ENCODE data around the gene TUBG1.
A peak's percentile ranks its signal among the peaks of the same experiment; 100 is the strongest.

The TUBG1 gene

DNA sequence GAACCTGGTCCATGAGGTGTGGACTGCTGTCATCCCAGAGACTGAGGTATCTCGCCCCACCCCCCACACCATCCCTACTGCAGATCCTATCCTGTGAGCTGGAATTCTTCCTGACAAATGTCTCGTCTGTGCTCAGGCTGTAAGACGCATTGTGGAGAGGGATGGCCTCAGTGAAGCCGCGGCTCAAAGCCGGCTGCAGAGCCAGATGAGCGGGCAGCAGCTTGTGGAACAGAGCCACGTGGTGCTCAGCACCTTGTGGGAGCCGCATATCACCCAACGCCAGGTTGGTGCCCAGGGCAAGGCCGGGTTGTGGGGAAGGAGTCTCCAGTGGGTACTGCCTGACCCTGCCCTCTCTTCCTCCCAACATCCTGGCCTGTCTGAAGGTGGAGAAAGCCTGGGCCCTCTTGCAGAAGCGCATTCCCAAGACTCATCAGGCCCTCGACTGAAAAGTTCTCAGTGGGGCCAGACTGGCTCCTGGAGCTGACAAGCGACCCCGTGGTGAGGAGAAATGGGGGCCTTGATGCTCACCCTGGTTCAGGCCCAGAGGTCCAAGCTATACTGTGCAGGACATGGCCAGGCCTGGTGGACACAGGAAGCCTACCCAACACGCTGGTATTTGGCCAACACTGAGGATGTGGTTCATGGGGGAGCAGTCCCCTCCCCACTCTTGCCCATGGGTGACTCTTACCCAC lies 43.8 kb upstream of the TUBG1 start:
- TF ChIP-seq EGR1 (IDR thresholded peaks at IDR 0.05) (no peak), CREB1 (IDR thresholded peaks at IDR 0.05; ENCODE audit: low read depth) (no peak), TEAD4 (IDR thresholded peaks at IDR 0.05) (no peak), ZBTB7A (IDR thresholded peaks at IDR 0.05; ENCODE audit: low read depth) (no peak), EP300 (IDR thresholded peaks at IDR 0.05; ENCODE audit: borderline replicate concordance) (no peak), YY1 (IDR thresholded peaks at IDR 0.05; ENCODE audit: low read depth) (no peak), FOXM1 (IDR thresholded peaks at IDR 0.05; ENCODE audit: borderline replicate concordance, low read depth) (no peak), TAF1 (IDR thresholded peaks at IDR 0.05; ENCODE audit: low read depth) (no peak), CEBPB (IDR thresholded peaks at IDR 0.05) (no peak), TCF12 (IDR thresholded peaks at IDR 0.05; ENCODE audit: low read depth) (no peak), NFIC (IDR thresholded peaks at IDR 0.05) (no peak), RAD21 (IDR thresholded peaks at IDR 0.05; ENCODE audit: low read depth) (no peak)
- TF ChIP-seq, protein P1, sequence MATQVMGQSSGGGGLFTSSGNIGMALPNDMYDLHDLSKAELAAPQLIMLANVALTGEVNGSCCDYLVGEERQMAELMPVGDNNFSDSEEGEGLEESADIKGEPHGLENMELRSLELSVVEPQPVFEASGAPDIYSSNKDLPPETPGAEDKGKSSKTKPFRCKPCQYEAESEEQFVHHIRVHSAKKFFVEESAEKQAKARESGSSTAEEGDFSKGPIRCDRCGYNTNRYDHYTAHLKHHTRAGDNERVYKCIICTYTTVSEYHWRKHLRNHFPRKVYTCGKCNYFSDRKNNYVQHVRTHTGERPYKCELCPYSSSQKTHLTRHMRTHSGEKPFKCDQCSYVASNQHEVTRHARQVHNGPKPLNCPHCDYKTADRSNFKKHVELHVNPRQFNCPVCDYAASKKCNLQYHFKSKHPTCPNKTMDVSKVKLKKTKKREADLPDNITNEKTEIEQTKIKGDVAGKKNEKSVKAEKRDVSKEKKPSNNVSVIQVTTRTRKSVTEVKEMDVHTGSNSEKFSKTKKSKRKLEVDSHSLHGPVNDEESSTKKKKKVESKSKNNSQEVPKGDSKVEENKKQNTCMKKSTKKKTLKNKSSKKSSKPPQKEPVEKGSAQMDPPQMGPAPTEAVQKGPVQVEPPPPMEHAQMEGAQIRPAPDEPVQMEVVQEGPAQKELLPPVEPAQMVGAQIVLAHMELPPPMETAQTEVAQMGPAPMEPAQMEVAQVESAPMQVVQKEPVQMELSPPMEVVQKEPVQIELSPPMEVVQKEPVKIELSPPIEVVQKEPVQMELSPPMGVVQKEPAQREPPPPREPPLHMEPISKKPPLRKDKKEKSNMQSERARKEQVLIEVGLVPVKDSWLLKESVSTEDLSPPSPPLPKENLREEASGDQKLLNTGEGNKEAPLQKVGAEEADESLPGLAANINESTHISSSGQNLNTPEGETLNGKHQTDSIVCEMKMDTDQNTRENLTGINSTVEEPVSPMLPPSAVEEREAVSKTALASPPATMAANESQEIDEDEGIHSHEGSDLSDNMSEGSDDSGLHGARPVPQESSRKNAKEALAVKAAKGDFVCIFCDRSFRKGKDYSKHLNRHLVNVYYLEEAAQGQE (IDR thresholded peaks at IDR 0.05; ENCODE audit: low read depth) = no peak
- TF ChIP-seq, protein P2, sequence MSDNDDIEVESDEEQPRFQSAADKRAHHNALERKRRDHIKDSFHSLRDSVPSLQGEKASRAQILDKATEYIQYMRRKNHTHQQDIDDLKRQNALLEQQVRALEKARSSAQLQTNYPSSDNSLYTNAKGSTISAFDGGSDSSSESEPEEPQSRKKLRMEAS (IDR thresholded peaks at IDR 0.05) = no peak
- TF ChIP-seq, protein P3, sequence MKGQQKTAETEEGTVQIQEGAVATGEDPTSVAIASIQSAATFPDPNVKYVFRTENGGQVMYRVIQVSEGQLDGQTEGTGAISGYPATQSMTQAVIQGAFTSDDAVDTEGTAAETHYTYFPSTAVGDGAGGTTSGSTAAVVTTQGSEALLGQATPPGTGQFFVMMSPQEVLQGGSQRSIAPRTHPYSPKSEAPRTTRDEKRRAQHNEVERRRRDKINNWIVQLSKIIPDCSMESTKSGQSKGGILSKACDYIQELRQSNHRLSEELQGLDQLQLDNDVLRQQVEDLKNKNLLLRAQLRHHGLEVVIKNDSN (IDR thresholded peaks at IDR 0.05) = no peak

DNA sequence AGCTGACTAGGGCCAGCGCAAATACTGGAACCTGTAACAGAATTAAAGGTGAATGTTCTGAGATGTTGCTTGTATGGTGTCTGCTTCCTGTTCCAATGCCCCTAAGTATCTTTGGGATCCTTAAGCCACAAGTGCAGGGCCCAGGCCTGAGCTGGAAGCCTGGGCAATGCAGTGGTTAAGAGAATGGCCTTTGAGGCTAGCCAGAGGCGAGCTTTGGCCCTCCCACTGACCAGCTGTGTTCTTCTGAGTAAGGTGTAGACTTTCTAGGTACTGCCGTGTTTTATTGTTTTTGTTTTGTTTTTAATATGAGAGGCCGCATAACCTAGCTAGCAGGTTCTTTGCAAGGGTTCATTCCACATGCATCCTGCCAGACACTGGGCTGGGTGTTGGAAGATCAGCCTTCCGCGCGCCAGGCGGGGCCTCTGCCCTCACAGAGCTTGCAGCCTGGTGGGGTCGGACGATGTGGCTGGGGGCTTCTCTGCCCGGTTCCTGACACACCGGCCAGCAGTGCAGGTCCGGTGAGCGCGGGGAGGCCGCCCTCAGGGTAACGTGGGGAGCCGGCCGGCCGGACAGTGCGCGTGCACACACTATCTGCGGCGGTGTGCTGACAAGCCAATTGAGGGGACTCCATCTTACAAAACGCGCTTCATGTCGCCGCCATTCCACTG lies 43.1 kb upstream of the TUBG1 start:
- TF ChIP-seq CREB1 (IDR thresholded peaks at IDR 0.05; ENCODE audit: low read depth) = no peak
- peak; percentile 87; the same call in 1 of the 2 replicates for TF ChIP-seq YY1 (IDR thresholded peaks at IDR 0.05; ENCODE audit: low read depth)

DNA sequence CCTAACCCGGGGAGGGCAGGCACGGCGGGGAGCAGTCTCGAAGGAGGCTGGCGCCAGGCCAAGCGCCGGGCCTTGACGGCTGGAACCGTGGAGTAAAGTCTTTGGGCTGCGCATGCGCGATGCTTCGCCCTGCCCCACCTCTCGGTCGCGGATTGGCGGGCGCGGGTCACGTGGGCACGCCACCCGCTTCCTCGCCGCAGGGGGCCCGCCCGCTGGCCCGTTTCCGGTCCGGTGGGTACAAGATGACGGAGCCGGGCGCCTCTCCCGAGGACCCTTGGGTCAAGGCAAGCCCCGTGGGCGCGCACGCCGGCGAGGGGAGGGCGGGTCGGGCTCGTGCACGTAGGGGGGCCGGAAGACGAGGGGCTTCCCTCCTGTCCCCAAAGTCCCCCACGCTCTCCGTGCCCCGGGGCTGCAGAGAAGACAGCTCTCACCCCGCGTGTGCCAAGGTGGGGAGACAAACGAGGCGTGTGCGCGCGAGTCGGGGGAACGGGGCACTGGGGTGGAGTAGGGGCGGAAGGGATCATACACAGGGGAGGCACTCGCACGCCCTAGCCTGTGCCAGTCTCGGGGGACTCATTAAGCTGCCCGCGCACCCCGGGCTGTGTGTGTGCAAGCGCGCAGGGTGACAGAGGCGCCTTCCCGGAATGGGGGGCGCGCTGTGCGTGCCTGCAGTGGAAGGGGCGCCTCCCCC lies 42.5 kb upstream of the TUBG1 start, which contains the start of gene MLX:
Gene MLX, plus strand, starts transcription at position 218 of the 691 bp plus-strand sequence. Its CDS starts 25 bp downstream, at position 243.
- peak; percentile 84 for TF ChIP-seq TAF1 (IDR thresholded peaks at IDR 0.05; ENCODE audit: low read depth)
- TF ChIP-seq TCF12 (IDR thresholded peaks at IDR 0.05; ENCODE audit: low read depth) = no peak; the same call in 1 of the 2 replicates
- TF ChIP-seq TEAD4 (IDR thresholded peaks at IDR 0.05) = peak; percentile 65; the same call in 1 of the 2 replicates
- peak; percentile 97 for TF ChIP-seq NFIC (IDR thresholded peaks at IDR 0.05)
- TF ChIP-seq, protein P2 (IDR thresholded peaks at IDR 0.05) = peak; percentile 59; the same call in 1 of the 2 replicates
- no peak for TF ChIP-seq RAD21 (IDR thresholded peaks at IDR 0.05; ENCODE audit: low read depth)
- peak; percentile 32; the same call in 1 of the 2 replicates for TF ChIP-seq EGR1 (IDR thresholded peaks at IDR 0.05)
- TF ChIP-seq, protein P1 (IDR thresholded peaks at IDR 0.05; ENCODE audit: low read depth) = no peak
- no peak for TF ChIP-seq CEBPB (IDR thresholded peaks at IDR 0.05)
- TF ChIP-seq YY1 (IDR thresholded peaks at IDR 0.05; ENCODE audit: low read depth) = peak; percentile 8; the same call in 1 of the 2 replicates
- TF ChIP-seq FOXM1 (IDR thresholded peaks at IDR 0.05; ENCODE audit: borderline replicate concordance, low read depth) = no peak
- peak; percentile 85 for TF ChIP-seq ZBTB7A (IDR thresholded peaks at IDR 0.05; ENCODE audit: low read depth)
- TF ChIP-seq, protein P3 (IDR thresholded peaks at IDR 0.05) = peak; percentile 99
- TF ChIP-seq EP300 (IDR thresholded peaks at IDR 0.05; ENCODE audit: borderline replicate concordance) = peak; percentile 13; the same call in 1 of the 2 replicates

DNA sequence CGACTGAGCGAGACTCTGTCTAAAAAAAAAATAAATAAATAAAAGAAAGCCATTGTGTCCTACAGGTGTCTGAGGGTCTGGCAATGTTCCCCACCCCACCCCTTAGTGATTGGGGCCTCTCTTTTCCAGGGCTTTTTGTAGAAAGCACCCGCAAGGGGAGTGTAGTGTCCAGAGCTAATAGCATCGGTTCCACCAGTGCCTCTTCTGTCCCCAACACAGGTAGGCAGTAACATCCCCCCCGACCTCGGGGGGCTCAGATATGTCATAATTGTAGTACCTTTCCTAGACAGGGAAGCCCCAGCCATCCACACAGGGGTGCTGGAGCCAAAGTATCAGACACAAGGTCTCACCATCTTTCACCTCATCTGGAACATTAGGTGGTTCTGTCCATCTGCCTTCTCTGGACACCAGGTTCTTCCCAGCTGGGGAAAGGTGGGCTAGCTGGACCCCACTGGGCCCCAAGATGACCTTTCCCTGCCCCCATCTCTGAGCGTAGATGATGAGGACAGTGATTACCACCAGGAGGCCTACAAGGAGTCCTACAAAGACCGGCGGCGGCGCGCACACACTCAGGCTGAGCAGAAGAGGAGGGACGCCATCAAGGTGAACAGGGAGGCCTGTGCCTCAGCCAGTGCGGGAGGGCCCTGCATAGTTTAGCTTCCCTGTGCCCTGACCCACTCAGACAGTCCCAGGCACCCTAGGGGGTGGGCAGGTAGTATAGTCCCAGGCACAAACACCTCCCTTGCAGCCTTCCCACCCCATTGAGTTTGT lies 41.0 kb upstream of the TUBG1 start:
- TF ChIP-seq, protein P3 (IDR thresholded peaks at IDR 0.05) = no peak
- TF ChIP-seq, protein P1 (IDR thresholded peaks at IDR 0.05; ENCODE audit: low read depth) = no peak
- no peak for TF ChIP-seq EGR1 (IDR thresholded peaks at IDR 0.05)
- TF ChIP-seq RAD21 (IDR thresholded peaks at IDR 0.05; ENCODE audit: low read depth) = no peak
- no peak for TF ChIP-seq YY1 (IDR thresholded peaks at IDR 0.05; ENCODE audit: low read depth)
- TF ChIP-seq CEBPB (IDR thresholded peaks at IDR 0.05) = no peak
- TF ChIP-seq, protein P2 (IDR thresholded peaks at IDR 0.05) = no peak
- TF ChIP-seq ZBTB7A (IDR thresholded peaks at IDR 0.05; ENCODE audit: low read depth) = no peak
- no peak for TF ChIP-seq EP300 (IDR thresholded peaks at IDR 0.05; ENCODE audit: borderline replicate concordance)
- TF ChIP-seq NFIC (IDR thresholded peaks at IDR 0.05) = no peak
- no peak for TF ChIP-seq TCF12 (IDR thresholded peaks at IDR 0.05; ENCODE audit: low read depth)
- TF ChIP-seq FOXM1 (IDR thresholded peaks at IDR 0.05; ENCODE audit: borderline replicate concordance, low read depth) = no peak
- no peak for TF ChIP-seq TAF1 (IDR thresholded peaks at IDR 0.05; ENCODE audit: low read depth)
- no peak for TF ChIP-seq CREB1 (IDR thresholded peaks at IDR 0.05; ENCODE audit: low read depth)
- TF ChIP-seq TEAD4 (IDR thresholded peaks at IDR 0.05) = no peak

Data from Ishikawa (cell line).